Aorta (tissue), 5 donors: ENCODE measurements around the gene MMP20. TPM values are rescaled to one million over a fixed set of nuclear protein-coding genes. Genes with fewer than 3 reads are reported as not detected.

Experiments
- ATAC-seq: fragments of 200-7000 bp; cut with Tn5 transposase; one replicate; pipeline ENCODE4 v1.9.1; 2022; ENCODE audit warnings: moderate library complexity; ENCODE audit not compliant: low FRiP score
- DNase-seq, 2 donors: peaks; one replicate each; pipeline ENCODE4 v3.0.0-alpha.2; 2020
- H3K27ac ChIP-seq, 2 donors: one replicate each; pipeline ENCODE4 v1.5.1; 2013; ENCODE audit warnings: low read length in 2 of 2, mild to moderate bottlenecking in 2 of 2, moderate library complexity in 2 of 2, control low read depth in 1 of 2, inconsistent platforms in 1 of 2, low read depth in 1 of 2
- H3K27me3 ChIP-seq, 2 donors: one replicate each; pipeline ENCODE4 v1.6.1; 2013; ENCODE audit warnings: control low read depth in 1 of 2, low read length in 1 of 2, mild to moderate bottlenecking in 1 of 2, moderate library complexity in 1 of 2; ENCODE audit not compliant: insufficient read depth in 2 of 2, control insufficient read depth in 1 of 2
- H3K36me3 ChIP-seq, 2 donors: one replicate each; pipeline ENCODE4 v1.6.1; 2013; ENCODE audit warnings: control low read depth in 1 of 2, low read length in 1 of 2, mild to moderate bottlenecking in 1 of 2; ENCODE audit not compliant: insufficient read depth in 2 of 2, control insufficient read depth in 1 of 2
- H3K4me1 ChIP-seq, 2 donors: one replicate each; pipeline ENCODE4 v1.6.1; 2013; ENCODE audit warnings: low read length in 2 of 2, control low read depth in 1 of 2, mild to moderate bottlenecking in 1 of 2, moderate library complexity in 1 of 2; ENCODE audit not compliant: insufficient read depth in 2 of 2, control insufficient read depth in 1 of 2
- H3K4me3 ChIP-seq, 2 donors: one replicate each; pipeline ENCODE4 v1.5.1; 2013; ENCODE audit warnings: low read length in 2 of 2, control low read depth in 1 of 2, mild to moderate bottlenecking in 1 of 2
- H3K9me3 ChIP-seq: one replicate; pipeline ENCODE4 v1.6.1; 2013; ENCODE audit warnings: mild to moderate bottlenecking, low read length; ENCODE audit not compliant: control insufficient read depth
- WGBS, 2 donors: extraction: QIAGEN DNeasy Blood & Tissue Kit; methylation state at CpG; one replicate each; pipeline ENCODE4 v1.1.7; 2013; 5-methylcytosine and 5-hydroxymethylcytosine counted together
- intact Hi-C, 2 donors: fragments of 100-400 bp; cut with DNase I; formaldehyde crosslinking; loops; one replicate each; pipeline versions ENCODE4 v1.14.2 to v1.15.0; 2022
- polyA plus RNA-seq, 2 donors: library from polyadenylated mRNA; stranded (reverse); fragments of 200-250 nt; gene quantifications; one replicate each; pipeline ENCODE4 v1.2.3, GENCODE V29; 2013
- total RNA-seq, 2 donors: library from RNA; stranded (reverse); fragmentation: NEBNext Ultra II Directional; extraction: Animal tissue kit (Norgen Biotek cat#: 25700); gene quantifications; one replicate each; pipeline ENCODE4 v1.2.1, GENCODE V29; 2021
- donor health status: healthy with polysubstance abuse.
- donor health status: Bipolar disorder and iron deficiency.
- donor health status: DM: no; HTN: no; CAD: no.
- donor health status: DM: no; HTN: no; CAD: no.
- donor health status: DM: yes; HTN: yes; CAD: no.

MMP20 gene
- total and polyA plus RNA-seq, 4 donors = not detected

DNA sequence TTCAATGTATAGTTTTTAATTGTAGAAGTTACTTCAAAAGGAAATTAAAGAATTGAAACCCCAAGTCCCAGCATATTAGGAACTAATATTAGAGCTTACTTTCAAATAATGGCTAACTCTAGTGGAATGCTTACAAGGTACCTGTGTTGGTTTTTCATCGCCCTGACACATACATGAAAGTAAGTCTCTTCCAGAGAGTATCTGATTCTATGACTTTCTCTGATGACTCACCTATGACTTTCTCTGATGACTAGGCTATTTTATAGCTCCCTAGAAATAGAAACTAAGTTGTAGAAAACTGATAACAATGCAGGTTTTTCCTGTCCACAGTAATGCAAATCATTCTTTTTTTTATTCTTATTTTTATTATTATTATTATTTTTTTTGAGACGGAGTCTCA lies 61.0 kb downstream of the MMP20 start:
- DNase-seq = no peak
- H3K27ac ChIP-seq = no peak overlapping the region
- H3K4me1 ChIP-seq = no peaks in the 10 kb centered on the region
- no peak for ATAC-seq
- H3K9me3 ChIP-seq = peaks cover 3% of the 10 kb centered on the region
- WGBS, 2 donors = 79 to 84% methylated on average over 2 of the region's 2 CpGs
- H3K4me3 ChIP-seq = no peak overlapping the region
- H3K36me3 ChIP-seq = no peaks in the 10 kb centered on the region
- intact Hi-C loops = no loop called here
- no peaks in the 10 kb centered on the region for H3K27me3 ChIP-seq

DNA sequence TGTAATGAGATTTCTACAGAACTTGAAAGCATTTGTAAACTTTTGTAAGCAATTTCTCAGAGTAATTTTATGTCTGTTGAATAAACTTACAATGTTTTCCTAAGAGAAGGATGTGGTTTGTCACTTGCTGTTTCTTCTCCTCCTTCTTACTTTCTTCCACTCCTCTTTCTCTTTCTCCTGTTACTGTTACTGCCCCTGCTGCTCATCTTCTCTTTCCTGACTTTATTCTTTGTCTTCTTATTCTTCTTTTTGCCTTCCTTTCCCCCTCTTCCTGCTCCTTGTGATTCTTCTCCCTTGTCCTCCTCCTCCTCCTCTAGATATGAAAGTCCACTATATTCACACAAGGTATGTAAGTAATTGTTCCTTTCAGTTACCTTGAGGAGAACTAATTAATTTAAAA lies 63.5 kb downstream of the MMP20 start:
- intact Hi-C loops = no loop called here
- Histone ChIP-seq H3K36me3 (no peaks in the 10 kb centered on the region), H3K4me1 (no peaks in the 10 kb centered on the region), H3K27ac (no peak overlapping the region), H3K27me3 (no peaks in the 10 kb centered on the region), H3K4me3 (no peak overlapping the region), H3K9me3 (peaks cover 3% of the 10 kb centered on the region)
- DNase-seq (no peak), ATAC-seq (no peak)

DNA sequence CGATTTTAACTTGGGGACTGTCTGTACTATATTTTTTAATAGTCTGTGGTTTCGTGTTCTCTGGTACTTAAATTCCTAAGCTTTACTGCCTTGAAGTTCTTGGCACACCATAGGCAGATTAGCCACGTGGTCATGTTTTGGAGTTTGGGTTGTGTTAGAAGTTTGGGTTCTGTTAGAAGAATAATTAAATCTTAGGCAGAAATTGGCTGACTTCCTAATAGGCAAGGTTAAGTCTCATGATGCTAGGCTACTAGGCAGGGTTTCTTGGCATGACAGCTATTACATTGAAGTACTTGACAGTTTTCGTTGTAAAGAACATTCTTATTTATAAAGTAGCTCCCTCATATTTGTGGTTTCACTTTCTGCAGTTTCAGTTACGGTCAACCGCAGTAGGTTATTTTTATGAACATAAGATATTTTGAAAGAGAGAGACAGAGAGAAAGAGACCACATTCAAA lies 64.5 kb downstream of the MMP20 start:
- ATAC-seq (no peak), DNase-seq (no peak)
- intact Hi-C loops = no loop called here
- peak overlapping the region; percentile 64 to 72 for H3K4me3 ChIP-seq
- peak overlapping the region in 1 of 2 donors; percentile 18 for H3K27ac ChIP-seq
- no peaks in the 10 kb centered on the region for H3K9me3 ChIP-seq
- no peaks in the 10 kb centered on the region for H3K27me3 ChIP-seq
- 3% methylated on average over 6 of the region's 6 CpGs for WGBS, 2 donors
- H3K36me3 ChIP-seq = no peaks in the 10 kb centered on the region
- no peaks in the 10 kb centered on the region for H3K4me1 ChIP-seq

DNA sequence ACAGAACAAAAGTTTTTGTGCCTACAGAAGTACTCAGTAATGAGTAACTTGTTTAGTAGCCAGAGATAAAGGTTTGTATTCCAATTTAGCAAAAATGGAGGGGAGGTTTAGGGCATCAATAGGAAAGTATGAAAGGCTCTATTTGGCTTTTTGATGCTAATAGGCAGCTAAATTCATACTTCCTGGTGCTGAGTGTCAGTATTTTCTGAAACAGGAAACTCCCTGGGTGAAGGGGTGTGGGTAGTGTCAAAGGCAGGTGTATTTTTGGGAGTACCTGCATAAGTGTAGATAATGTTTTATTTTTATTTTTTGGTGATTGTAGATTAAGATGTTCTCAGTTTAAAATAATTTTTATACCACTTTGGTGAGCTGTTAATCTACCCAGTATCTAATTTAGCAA lies 65.3 kb downstream of the MMP20 start:
- H3K4me1 ChIP-seq = no peaks in the 10 kb centered on the region
- intact Hi-C loops = no loop called here
- no peak overlapping the region for H3K4me3 ChIP-seq
- no peaks in the 10 kb centered on the region for H3K27me3 ChIP-seq
- no peak overlapping the region for H3K27ac ChIP-seq
- no peaks in the 10 kb centered on the region for H3K36me3 ChIP-seq
- DNase-seq (no peak), ATAC-seq (no peak)
- no peaks in the 10 kb centered on the region for H3K9me3 ChIP-seq

DNA sequence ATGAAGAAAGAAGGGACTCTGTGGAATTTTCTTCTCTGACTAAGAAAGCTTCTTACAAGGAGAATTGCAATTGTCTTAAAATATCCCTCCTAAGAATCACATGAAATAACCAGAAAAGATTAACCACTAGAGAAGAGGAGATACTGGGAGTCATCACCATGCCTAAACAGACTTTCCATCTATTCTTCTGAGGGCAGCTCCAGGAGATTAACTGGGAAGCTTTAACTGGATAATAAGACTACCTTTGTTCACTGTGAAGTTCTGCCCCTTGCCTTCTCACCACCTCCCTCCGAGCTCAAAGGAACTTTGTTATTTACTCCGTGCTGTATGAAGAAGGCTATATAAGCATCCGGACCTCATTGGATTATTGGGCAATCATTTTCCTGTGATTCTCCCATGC lies 70.0 kb downstream of the MMP20 start:
- H3K4me1 ChIP-seq = no peaks in the 10 kb centered on the region
- H3K27me3 ChIP-seq = no peaks in the 10 kb centered on the region
- H3K9me3 ChIP-seq = no peaks in the 10 kb centered on the region
- H3K36me3 ChIP-seq = no peaks in the 10 kb centered on the region
- DNase-seq = no peak
- no peak overlapping the region for H3K27ac ChIP-seq
- H3K4me3 ChIP-seq = no peak overlapping the region
- intact Hi-C loops = no loop called here
- WGBS, 2 donors = 85 to 86% methylated on average over 3 of the region's 3 CpGs
- ATAC-seq = no peak

DNA sequence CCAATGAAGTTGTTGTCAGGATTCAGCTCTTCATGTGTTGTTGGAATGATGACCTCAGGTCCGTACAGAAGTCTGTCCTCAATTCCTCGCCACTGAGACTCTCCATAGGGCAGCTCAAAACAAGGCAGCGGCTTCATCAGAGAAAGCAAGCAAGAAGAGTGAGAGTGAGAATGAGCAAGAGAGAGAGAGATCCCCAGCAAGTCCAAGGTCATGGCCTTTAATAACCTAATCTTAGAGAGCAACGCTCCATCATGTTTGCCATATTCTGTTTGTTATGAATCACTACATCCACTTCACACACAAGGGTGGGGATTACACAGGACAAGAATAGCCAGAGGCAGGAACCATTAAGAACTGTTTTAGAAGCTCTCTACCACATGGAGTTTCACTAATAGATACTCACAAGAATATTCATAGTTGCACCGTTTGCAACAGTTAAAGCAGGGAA lies 71.3 kb downstream of the MMP20 start:
- no peak for ATAC-seq

DNA sequence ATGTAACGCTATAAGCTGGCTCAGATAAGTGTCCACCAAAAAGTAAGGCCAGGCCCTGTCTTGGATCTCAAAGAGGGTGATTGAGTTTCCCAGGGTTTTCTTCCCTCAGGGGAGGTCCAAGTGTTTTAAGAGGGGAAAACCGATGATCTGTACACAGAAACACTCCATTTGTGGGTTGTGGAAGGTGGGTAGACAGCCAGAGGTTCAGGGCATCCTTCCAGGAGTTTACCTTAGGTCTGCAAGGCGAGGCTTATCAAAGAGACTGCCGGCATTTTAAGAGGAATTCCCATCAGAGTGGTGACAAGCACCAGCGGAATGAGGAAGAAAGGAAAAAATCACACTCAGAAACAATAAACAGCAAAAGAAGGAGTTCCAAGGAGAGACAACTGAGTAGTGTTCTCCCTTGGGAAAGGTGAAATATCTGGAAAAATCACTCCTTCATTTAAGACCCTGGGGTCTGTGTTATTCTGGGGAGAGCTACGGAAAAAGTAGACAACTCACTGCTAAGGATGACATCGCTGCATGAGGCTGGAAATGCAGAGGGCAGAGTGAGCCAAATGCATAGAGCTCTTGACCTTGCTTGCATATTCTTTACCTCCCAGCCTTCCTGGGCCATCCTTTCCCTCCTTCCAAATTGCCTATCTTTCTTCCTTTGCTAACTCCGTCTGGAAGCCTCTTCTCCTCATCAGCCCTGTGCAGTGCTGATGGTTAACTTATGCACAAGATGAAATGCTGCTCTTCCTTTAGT lies 72.5 kb downstream of the MMP20 start:
- Histone ChIP-seq H3K4me1 (no peaks in the 10 kb centered on the region), H3K27me3 (no peaks in the 10 kb centered on the region), H3K27ac (no peak overlapping the region), H3K4me3 (no peak overlapping the region), H3K9me3 (no peaks in the 10 kb centered on the region), H3K36me3 (no peaks in the 10 kb centered on the region)
- intact Hi-C loops = no loop called here
- 53 to 56% methylated on average over 8 of the region's 8 CpGs for WGBS, 2 donors
- ATAC-seq = no peak
- DNase-seq = no peak

More for the DNA sequence above, 71.3 kb downstream of the MMP20 start:
- H3K4me1 ChIP-seq = no peaks in the 10 kb centered on the region
- H3K36me3 ChIP-seq = no peaks in the 10 kb centered on the region
- intact Hi-C loops = no loop called here
- H3K27ac ChIP-seq = no peak overlapping the region
- DNase-seq = no peak
- no peaks in the 10 kb centered on the region for H3K9me3 ChIP-seq
- 90 to 94% methylated on average over 5 of the region's 5 CpGs for WGBS, 2 donors
- H3K27me3 ChIP-seq = no peaks in the 10 kb centered on the region
- H3K4me3 ChIP-seq = no peak overlapping the region

DNA sequence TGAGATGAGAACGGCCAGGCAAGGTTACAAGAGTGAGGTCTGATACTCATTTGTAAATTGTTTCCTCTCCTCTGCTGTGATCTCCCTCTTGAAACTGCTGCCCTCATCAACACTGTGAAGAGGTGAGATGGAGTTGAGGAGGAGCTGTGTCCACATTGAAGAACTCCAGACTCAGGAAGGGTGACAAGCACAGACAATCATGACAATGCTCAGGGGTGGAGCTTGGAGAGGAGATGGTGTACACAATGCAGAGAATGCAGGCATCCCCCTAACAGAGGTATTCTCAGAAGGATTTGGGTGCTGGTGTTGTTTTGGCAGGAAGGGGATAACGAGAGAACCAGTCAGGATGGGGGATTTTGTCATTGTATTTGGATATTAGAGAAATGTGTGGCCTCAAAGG lies 73.1 kb downstream of the MMP20 start:
- no peak for DNase-seq
- H3K9me3 ChIP-seq = no peaks in the 10 kb centered on the region
- H3K4me1 ChIP-seq = no peaks in the 10 kb centered on the region
- H3K27me3 ChIP-seq = no peaks in the 10 kb centered on the region
- H3K27ac ChIP-seq = no peak overlapping the region
- no peaks in the 10 kb centered on the region for H3K36me3 ChIP-seq
- intact Hi-C loops = no loop called here
- WGBS, 2 donors = 90 to 92% methylated on average over 2 of the region's 2 CpGs
- no peak overlapping the region for H3K4me3 ChIP-seq
- ATAC-seq = no peak

DNA sequence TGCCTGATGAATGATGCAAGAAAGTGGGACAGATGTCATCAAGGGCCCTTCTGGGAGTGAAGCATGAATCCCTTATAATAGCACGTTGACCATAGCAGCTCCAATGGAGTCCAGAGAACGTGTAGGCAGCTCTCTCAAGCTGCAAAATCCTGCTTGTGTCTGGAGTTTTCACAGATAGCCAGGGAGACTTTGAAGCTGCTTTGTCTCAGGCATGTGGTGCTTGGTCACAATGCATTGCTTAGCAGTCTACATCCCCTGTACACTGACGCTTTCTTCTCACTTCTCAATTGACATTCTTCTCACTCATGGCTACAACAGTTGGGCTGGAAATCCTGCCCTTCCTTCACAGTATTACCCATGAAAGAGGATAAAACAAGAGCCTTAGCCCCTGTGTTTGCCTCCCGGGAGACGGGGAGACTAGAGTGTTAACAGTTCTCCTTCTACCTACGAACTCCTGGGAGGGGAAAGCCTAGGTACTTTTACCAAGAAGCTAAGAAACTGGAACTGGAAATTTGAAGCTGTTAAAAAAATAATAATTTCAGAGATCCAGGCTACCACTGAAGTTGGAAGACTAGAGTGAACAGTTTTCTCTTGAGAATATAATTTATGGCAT lies 73.9 kb downstream of the MMP20 start:
- H3K36me3 ChIP-seq = no peaks in the 10 kb centered on the region
- intact Hi-C loops = no loop called here
- no peaks in the 10 kb centered on the region for H3K27me3 ChIP-seq
- no peaks in the 10 kb centered on the region for H3K9me3 ChIP-seq
- DNase-seq (no peak), ATAC-seq (no peak)
- H3K4me1 ChIP-seq = no peaks in the 10 kb centered on the region
- H3K4me3 ChIP-seq = no peak overlapping the region
- 54 to 62% methylated on average over 6 of the region's 6 CpGs for WGBS, 2 donors
- H3K27ac ChIP-seq = no peak overlapping the region
